Lower lobe of right lung (tissue), 2 donors: ENCODE measurements around the gene MYO5A. TPM values are rescaled to one million over a fixed set of nuclear protein-coding genes. Genes with fewer than 3 reads are reported as not detected.
A peak's percentile ranks its signal among the peaks of the same experiment; 100 is the strongest.

ENCODE experiments used
- ATAC-seq, 2 donors: fragments of 200-7000 bp; cut with Tn5 transposase; one replicate each; pipeline ENCODE4 v1.9.1; 2020 to 2022; ENCODE audit warnings: mild to moderate bottlenecking in 2 of 2, moderate library complexity in 2 of 2
- DNase-seq: peaks from one replicate; pipeline ENCODE4 v3.0.0-alpha.2; 2020
- H3K27ac ChIP-seq: fragments of 200-600 bp; one replicate; pipeline ENCODE4 v1.8.0; 2022
- H3K27me3 ChIP-seq: fragments of 200-600 bp; one replicate; pipeline ENCODE4 v1.8.0; 2022; ENCODE audit warnings: low read depth
- H3K36me3 ChIP-seq: fragments of 200-600 bp; one replicate; pipeline ENCODE4 v1.8.0; 2022; ENCODE audit warnings: mild to moderate bottlenecking
- H3K4me1 ChIP-seq: fragments of 200-600 bp; one replicate; pipeline ENCODE4 v1.8.0; 2022
- H3K4me3 ChIP-seq: fragments of 200-600 bp; one replicate; pipeline ENCODE4 v1.8.0; 2022; ENCODE audit warnings: mild to moderate bottlenecking
- H3K9me3 ChIP-seq: fragments of 200-600 bp; one replicate; pipeline ENCODE4 v1.8.0; 2022
- CTCF ChIP-seq: fragments of 200-600 bp; IDR thresholded peaks from one replicate; pipeline ENCODE4 v1.8.0; 2022; ENCODE audit warnings: antibody characterized with exemption, mild to moderate bottlenecking
- intact Hi-C: fragments of 100-400 bp; cut with DNase I; formaldehyde crosslinking; loops from one replicate; pipeline ENCODE4 v1.11.0; 2022
- total RNA-seq: library from RNA; stranded (reverse); fragmentation: NEBNext Ultra II Directional; extraction: Animal tissue kit (Norgen Biotek cat#: 25700); gene quantifications from one replicate; pipeline ENCODE4 v1.2.1, GENCODE V29; 2021
- donor health status: DM: no; HTN: yes; CAD: no; lungs with severe emphysema.

The MYO5A gene
- total RNA-seq, 1 donor from 2014 or later = 36.1 TPM

GRCh38 chr15:52397118-52397517 is 131.6 kb downstream of the MYO5A start:
- intact Hi-C loops = no loop called here
- Histone ChIP-seq H3K4me1 (no peaks in the 10 kb centered on the region), H3K4me3 (no peak overlapping the region), H3K27ac (no peak overlapping the region), H3K9me3 (no peaks in the 10 kb centered on the region), H3K27me3 (no peaks in the 10 kb centered on the region), H3K36me3 (peaks cover 10% of the 10 kb centered on the region)
- no peak for DNase-seq
- no peak for ATAC-seq
- TF ChIP-seq CTCF = no peak

GRCh38 chr15:52394118-52394517 is 134.6 kb downstream of the MYO5A start:
- Histone ChIP-seq H3K27me3 (no peaks in the 10 kb centered on the region), H3K9me3 (no peaks in the 10 kb centered on the region), H3K4me3 (no peak overlapping the region), H3K4me1 (no peaks in the 10 kb centered on the region), H3K36me3 (peaks cover 18% of the 10 kb centered on the region), H3K27ac (no peak overlapping the region)
- no peak for TF ChIP-seq CTCF
- no peak for DNase-seq
- ATAC-seq = no peak
- intact Hi-C loops = no loop called here

GRCh38 chr15:52392008-52392687 is 136.5 kb downstream of the MYO5A start:
- no peak overlapping the region for H3K4me3 ChIP-seq
- ATAC-seq = peak in 1 of 2 donors; percentile 24
- TF ChIP-seq CTCF = no peak
- H3K9me3 ChIP-seq = no peaks in the 10 kb centered on the region
- intact Hi-C loops = no loop called here
- no peaks in the 10 kb centered on the region for H3K4me1 ChIP-seq
- H3K27ac ChIP-seq = no peak overlapping the region
- peaks cover 24% of the 10 kb centered on the region for H3K36me3 ChIP-seq
- DNase-seq = no peak
- H3K27me3 ChIP-seq = no peaks in the 10 kb centered on the region

- no peak overlapping the region for H3K4me3 ChIP-seq
- H3K4me1 ChIP-seq = no peaks in the 10 kb centered on the region
- no peak overlapping the region for H3K27ac ChIP-seq
- H3K9me3 ChIP-seq = no peaks in the 10 kb centered on the region
- no peak for TF ChIP-seq CTCF
- DNase-seq (no peak), ATAC-seq (no peak)
- intact Hi-C loops = no loop called here
- peaks cover 24% of the 10 kb centered on the region for H3K36me3 ChIP-seq
- H3K27me3 ChIP-seq = no peaks in the 10 kb centered on the region
Measured at GRCh38 chr15:52391069-52391468, 137.6 kb downstream of the MYO5A start.

GRCh38 chr15:52385670-52386069 is 143.0 kb downstream of the MYO5A start:
- H3K9me3 ChIP-seq = no peaks in the 10 kb centered on the region
- no peak for ATAC-seq
- H3K4me3 ChIP-seq = no peak overlapping the region
- DNase-seq = no peak
- no peaks in the 10 kb centered on the region for H3K27me3 ChIP-seq
- H3K36me3 ChIP-seq = peaks cover 51% of the 10 kb centered on the region
- no peaks in the 10 kb centered on the region for H3K4me1 ChIP-seq
- H3K27ac ChIP-seq = no peak overlapping the region
- TF ChIP-seq CTCF = no peak
- intact Hi-C loops = no loop called here
